Subcutaneous abdominal adipose tissue (tissue), 5 donors: Measurements from ENCODE around the gene KRTDAP.
"Not testable (repeated sequence)": the region's sequence is repeated elsewhere in the genome, so short reads cannot be mapped to it uniquely, and the experiment has no call there.

Source experiments
- H3K27ac ChIP-seq: one replicate; pipeline ENCODE4 v1.7.0; 2013; ENCODE audit warnings: low read depth, mild to moderate bottlenecking, inconsistent platforms, low read length, moderate library complexity
- H3K27me3 ChIP-seq, 5 donors: one replicate each; pipeline ENCODE4 v1.7.0; 2013; ENCODE audit warnings: low read length in 5 of 5, inconsistent platforms in 1 of 5; ENCODE audit not compliant: control insufficient read depth in 5 of 5, insufficient read depth in 4 of 5
- H3K36me3 ChIP-seq, 5 donors: one replicate each; pipeline ENCODE4 v1.7.0; 2013; ENCODE audit warnings: low read length in 5 of 5; ENCODE audit not compliant: control insufficient read depth in 5 of 5, insufficient read depth in 5 of 5
- H3K4me1 ChIP-seq, 5 donors: one replicate each; pipeline ENCODE4 v1.7.0; 2013; ENCODE audit warnings: low read length in 5 of 5, mild to moderate bottlenecking in 3 of 5, moderate library complexity in 1 of 5; ENCODE audit not compliant: control insufficient read depth in 5 of 5, insufficient read depth in 5 of 5
- H3K4me3 ChIP-seq, 5 donors: one replicate each; pipeline ENCODE4 v1.7.0; 2013; ENCODE audit warnings: low read length in 5 of 5, low read depth in 1 of 5
- H3K9ac ChIP-seq, 5 donors: one replicate each; pipeline ENCODE4 v1.7.0; 2013; ENCODE audit warnings: low read length in 5 of 5, mild to moderate bottlenecking in 4 of 5, moderate library complexity in 3 of 5
- H3K9me3 ChIP-seq, 5 donors: one replicate each; pipeline ENCODE4 v1.7.0; 2013; ENCODE audit warnings: low read length in 5 of 5; ENCODE audit not compliant: control insufficient read depth in 5 of 5
- donor health status: healthy.
- donor health status: healthy.
- donor health status: healthy.
- donor health status: healthy.
- donor health status: healthy.

KRTDAP gene

GRCh38 chr19:35488677-35489076 lies 1.6 kb downstream of the KRTDAP start:
- Histone ChIP-seq H3K4me3 (no peak overlapping the region), H3K27me3 (peaks cover 0 to 13% (median 8%) of the 10 kb centered on the region in 5 donors), H3K36me3 (no peaks in the 10 kb centered on the region), H3K9ac (no peak overlapping the region), H3K9me3 (no peaks in the 10 kb centered on the region), H3K4me1 (peaks cover 0 to 7% (median 0%) of the 10 kb centered on the region in 5 donors), H3K27ac (no peak overlapping the region)

- H3K27ac ChIP-seq, result no peak overlapping the region
- no peak overlapping the region for H3K4me3 ChIP-seq
- peaks cover 0 to 11% (median 8%) of the 10 kb centered on the region in 5 donors for H3K27me3 ChIP-seq
- H3K36me3 ChIP-seq, result no peaks in the 10 kb centered on the region
- peaks cover 0 to 7% (median 0%) of the 10 kb centered on the region in 5 donors for H3K4me1 ChIP-seq
- no peak overlapping the region for H3K9ac ChIP-seq
- no peaks in the 10 kb centered on the region for H3K9me3 ChIP-seq
These were observed 2.5 kb downstream of the KRTDAP start for GRCh38 chr19:35487656-35488182.

DNA sequence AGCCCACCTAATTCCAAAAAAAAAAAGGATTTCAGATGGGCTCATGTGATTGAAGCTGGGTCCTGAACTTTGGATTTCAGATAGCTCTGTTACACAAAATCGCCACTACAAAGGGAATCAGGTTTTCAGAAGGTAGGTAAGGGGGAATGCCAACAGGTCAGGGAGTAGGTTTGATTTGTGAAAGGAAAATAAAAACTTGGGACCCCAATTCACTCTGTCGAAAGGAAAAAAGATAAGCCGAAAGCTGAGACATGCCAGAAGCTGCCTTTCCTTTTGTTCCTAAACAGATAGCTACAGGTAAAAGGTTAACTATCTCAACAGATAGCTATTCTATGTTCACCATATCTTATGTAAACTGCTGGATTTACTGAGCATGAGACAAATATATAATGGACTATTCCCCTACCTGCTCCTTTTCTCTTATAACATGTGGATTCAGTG lies 4.0 kb downstream of the KRTDAP start:
- H3K27me3 ChIP-seq, result peaks cover 0 to 11% (median 5%) of the 10 kb centered on the region in 5 donors
- no peaks in the 10 kb centered on the region for H3K36me3 ChIP-seq
- H3K9me3 ChIP-seq, result no peaks in the 10 kb centered on the region
- no peak overlapping the region for H3K9ac ChIP-seq
- peaks cover 0 to 7% (median 0%) of the 10 kb centered on the region in 5 donors for H3K4me1 ChIP-seq
- H3K27ac ChIP-seq, result no peak overlapping the region
- H3K4me3 ChIP-seq, result no peak overlapping the region

DNA sequence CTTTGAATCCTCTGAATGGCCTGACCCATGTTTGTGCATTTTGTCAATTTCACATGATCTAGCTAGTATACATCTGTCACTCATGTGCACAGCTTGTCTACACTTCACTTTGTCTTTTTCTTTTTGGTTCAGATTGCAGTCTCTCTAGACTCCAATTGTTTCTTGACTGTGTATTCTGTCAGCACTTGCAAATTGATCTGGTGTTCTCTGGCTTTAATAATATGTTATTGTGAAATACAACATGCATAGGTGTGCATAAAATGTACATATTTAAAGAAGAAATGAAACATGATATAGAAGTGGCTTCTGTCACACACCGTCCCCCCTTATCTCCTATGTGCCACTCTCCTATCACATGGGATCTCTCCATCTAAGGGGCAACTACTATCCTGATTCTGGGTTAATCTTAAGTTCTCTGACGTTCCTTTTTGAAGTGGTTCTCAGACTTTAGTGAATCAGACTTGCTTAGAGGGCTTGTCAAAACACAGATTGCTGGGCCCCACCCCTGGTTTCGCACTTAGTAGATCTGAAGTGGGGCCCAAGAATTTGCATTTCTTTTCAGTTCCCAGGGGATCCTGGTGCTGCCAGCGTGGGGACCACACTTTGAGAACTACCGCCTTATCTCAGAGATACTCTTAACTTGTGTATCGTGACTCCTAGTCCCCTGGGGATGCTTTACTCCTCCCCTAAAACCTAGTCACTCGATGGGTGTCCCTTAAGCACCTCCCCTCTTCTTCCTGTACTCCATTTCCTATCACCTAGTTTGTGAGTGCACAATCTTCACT lies 5.8 kb downstream of the KRTDAP start:
- no peak overlapping the region for H3K27ac ChIP-seq
- H3K27me3 ChIP-seq, result peaks cover 0 to 8% (median 0%) of the 10 kb centered on the region in 5 donors
- peaks cover 0 to 7% (median 0%) of the 10 kb centered on the region in 5 donors for H3K4me1 ChIP-seq
- H3K4me3 ChIP-seq, result no peak overlapping the region
- H3K36me3 ChIP-seq, result no peaks in the 10 kb centered on the region
- H3K9me3 ChIP-seq, result no peaks in the 10 kb centered on the region
- H3K9ac ChIP-seq, result no peak overlapping the region

- H3K27ac ChIP-seq, result no peak overlapping the region
- H3K4me1 ChIP-seq, result peaks cover 0 to 7% (median 0%) of the 10 kb centered on the region in 5 donors
- H3K36me3 ChIP-seq, result no peaks in the 10 kb centered on the region
- no peak overlapping the region for H3K9ac ChIP-seq
- no peaks in the 10 kb centered on the region for H3K27me3 ChIP-seq
- no peaks in the 10 kb centered on the region for H3K9me3 ChIP-seq
- H3K4me3 ChIP-seq, result no peak overlapping the region
These were observed 7.2 kb downstream of the KRTDAP start for GRCh38 chr19:35483089-35483488.

DNA sequence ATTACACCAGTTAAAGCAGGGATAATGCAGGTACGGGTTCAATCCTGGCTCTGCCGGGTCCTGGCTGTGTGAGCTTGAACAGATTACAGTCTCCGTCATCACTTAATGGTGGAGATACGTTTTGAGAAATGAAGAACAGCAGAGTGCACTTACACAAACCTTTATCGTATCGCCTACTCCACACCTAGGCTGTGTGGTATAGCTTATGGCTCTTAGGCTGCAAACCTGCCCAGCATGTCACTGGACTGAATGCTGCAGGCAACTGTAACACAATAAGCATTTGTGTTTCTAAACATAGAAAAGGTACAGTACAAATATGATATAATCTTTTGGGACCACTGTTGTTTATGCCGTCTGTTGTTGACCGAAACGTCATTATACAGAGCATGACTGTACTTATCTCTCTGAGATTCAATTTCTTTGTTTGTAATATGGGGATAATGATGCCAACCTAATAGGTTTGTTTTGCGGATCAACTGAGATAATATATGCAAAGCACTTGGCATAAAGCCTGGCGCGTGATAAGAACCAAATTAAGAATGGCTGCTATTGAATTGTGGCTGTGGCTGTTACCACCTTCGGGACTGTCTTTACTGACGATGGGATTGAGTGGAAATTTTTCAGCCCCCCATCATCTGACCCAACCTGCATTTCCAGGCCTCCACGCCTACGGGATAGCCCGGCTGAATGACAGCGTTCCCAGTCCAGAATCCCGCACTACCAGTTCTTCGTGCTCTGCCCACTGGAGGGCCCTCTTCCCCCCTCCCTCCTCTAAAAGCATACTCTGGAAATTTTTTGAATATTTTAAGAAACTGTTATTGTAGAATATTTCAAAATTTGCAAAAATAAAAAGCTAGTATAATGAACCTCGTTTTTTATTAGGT lies 11.2 kb downstream of the KRTDAP start:
- Histone ChIP-seq H3K27me3 (no peaks in the 10 kb centered on the region), H3K9me3 (no peaks in the 10 kb centered on the region), H3K4me3 (no peak overlapping the region), H3K27ac (no peak overlapping the region), H3K4me1 (no peaks in the 10 kb centered on the region), H3K36me3 (no peaks in the 10 kb centered on the region), H3K9ac (no peak overlapping the region)

GRCh38 chr19:35476149-35476548 lies 14.1 kb downstream of the KRTDAP start:
- Histone ChIP-seq H3K9ac (no peak overlapping the region), H3K36me3 (no peaks in the 10 kb centered on the region), H3K4me3 (no peak overlapping the region), H3K9me3 (no peaks in the 10 kb centered on the region), H3K4me1 (no peaks in the 10 kb centered on the region), H3K27me3 (no peaks in the 10 kb centered on the region), H3K27ac (no peak overlapping the region)

DNA sequence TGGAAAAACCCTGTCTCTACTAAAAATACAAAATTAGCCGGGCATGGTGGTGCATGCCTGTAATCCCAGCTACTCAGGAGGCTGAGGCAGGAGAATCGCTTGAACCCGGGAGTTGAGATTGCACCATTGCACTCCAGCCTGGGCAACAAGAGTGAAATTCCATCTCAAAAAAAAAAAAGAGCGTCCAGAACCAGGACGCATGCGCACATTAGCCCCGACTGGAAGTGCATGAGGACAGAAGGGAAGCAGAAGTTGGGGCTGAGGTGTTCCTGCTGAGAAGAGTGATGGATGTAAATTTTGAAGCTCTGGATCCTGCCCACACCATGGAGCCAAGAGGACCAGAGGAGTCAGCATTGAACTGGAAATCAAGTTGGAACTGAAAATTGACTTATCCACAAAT lies 15.7 kb downstream of the KRTDAP start:
- not testable (repeated sequence) for H3K9me3 ChIP-seq, H3K36me3 ChIP-seq, H3K27me3 ChIP-seq, H3K27ac ChIP-seq, H3K4me1 ChIP-seq, H3K4me3 ChIP-seq, H3K9ac ChIP-seq

GRCh38 chr19:35474104-35474503 lies 16.2 kb downstream of the KRTDAP start:
- H3K9ac ChIP-seq, result no peak overlapping the region
- H3K36me3 ChIP-seq, result no peaks in the 10 kb centered on the region
- H3K9me3 ChIP-seq, result no peaks in the 10 kb centered on the region
- H3K4me1 ChIP-seq, result peaks cover 0 to 3% (median 0%) of the 10 kb centered on the region in 5 donors
- no peaks in the 10 kb centered on the region for H3K27me3 ChIP-seq
- H3K4me3 ChIP-seq, result no peak overlapping the region
- no peak overlapping the region for H3K27ac ChIP-seq

DNA sequence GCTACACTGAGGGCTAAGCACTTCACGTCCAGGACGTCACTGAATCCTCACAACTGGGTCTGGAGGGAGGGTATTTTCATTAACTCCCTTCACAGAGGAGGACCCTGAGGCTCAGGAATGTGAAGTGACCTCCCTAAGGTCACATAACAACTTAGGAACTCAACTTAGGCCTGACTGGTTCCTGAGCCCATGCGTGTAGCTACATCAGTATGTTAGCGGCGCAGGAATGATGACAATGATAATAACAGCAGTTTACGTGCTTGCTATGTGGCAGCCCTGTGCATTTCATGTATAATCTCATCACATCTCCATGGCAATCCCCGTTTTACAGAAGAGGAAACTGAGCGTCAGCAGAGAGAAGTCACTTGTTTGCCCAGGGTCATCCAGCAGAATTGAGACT lies 18.3 kb downstream of the KRTDAP start:
- peaks cover 0 to 19% (median 17%) of the 10 kb centered on the region in 5 donors for H3K4me1 ChIP-seq
- no peak overlapping the region for H3K4me3 ChIP-seq
- no peaks in the 10 kb centered on the region for H3K9me3 ChIP-seq
- H3K36me3 ChIP-seq, result no peaks in the 10 kb centered on the region
- no peak overlapping the region for H3K9ac ChIP-seq
- H3K27me3 ChIP-seq, result no peaks in the 10 kb centered on the region
- H3K27ac ChIP-seq, result no peak overlapping the region
